Psoas muscle (tissue), 8 donors: ENCODE results near the gene VGLL4. TPM values are rescaled to one million over a fixed set of nuclear protein-coding genes. Genes with fewer than 3 reads are reported as not detected.

Experiments
- ATAC-seq, 4 donors: fragments of 200-7000 bp; cut with Tn5 transposase; one replicate each; pipeline ENCODE4 v1.9.1; 2020; ENCODE audit warnings: moderate library complexity in 3 of 4, mild to moderate bottlenecking in 2 of 4
- DNase-seq, 2 donors: peaks; one replicate each; pipeline ENCODE4 v3.0.0-alpha.2; 2020
- H3K27ac ChIP-seq: fragments of 200-600 bp; one replicate; pipeline ENCODE4 v1.8.0; 2022
- H3K27me3 ChIP-seq, 3 donors: fragments of 200-600 bp in 1 of 3; one replicate each; pipeline versions ENCODE4 v1.6.1 to v1.8.0; 2013 to 2022; ENCODE audit warnings: low read length in 2 of 3, mild to moderate bottlenecking in 2 of 3, moderate library complexity in 1 of 3; ENCODE audit not compliant: insufficient read depth in 3 of 3
- H3K36me3 ChIP-seq, 2 donors: fragments of 200-600 bp in 1 of 2; one replicate each; pipeline versions ENCODE4 v1.6.1 to v1.8.0; 2013 to 2022; ENCODE audit warnings: low read depth in 1 of 2, mild to moderate bottlenecking in 1 of 2, moderate library complexity in 1 of 2; ENCODE audit not compliant: insufficient read depth in 1 of 2
- H3K4me1 ChIP-seq: fragments of 200-600 bp; one replicate; pipeline ENCODE4 v1.8.0; 2022
- H3K4me3 ChIP-seq: fragments of 200-600 bp; one replicate; pipeline ENCODE4 v1.8.0; 2022; ENCODE audit warnings: mild to moderate bottlenecking
- H3K9me3 ChIP-seq: fragments of 200-600 bp; one replicate; pipeline ENCODE4 v1.8.0; 2022
- CTCF ChIP-seq: fragments of 200-600 bp; IDR thresholded peaks from one replicate; pipeline ENCODE4 v1.8.0; 2022; ENCODE audit warnings: antibody characterized with exemption
- WGBS, 3 donors: extraction: QIAGEN DNeasy Blood & Tissue Kit; methylation state at CpG; one replicate each; pipeline versions ENCODE4 v1.1.6 to v1.1.7; 2013; 5-methylcytosine and 5-hydroxymethylcytosine counted together
- intact Hi-C, 2 donors: fragments of 100-400 bp; cut with DNase I; formaldehyde crosslinking; loops; one replicate each; pipeline versions ENCODE4 v1.11.0 to v1.14.2; 2022
- polyA plus RNA-seq, 3 donors: library from polyadenylated mRNA; stranded (reverse); fragments of 200-250 nt; gene quantifications; one replicate each; pipeline ENCODE4 v1.2.3, GENCODE V29; 2013
- total RNA-seq, 4 donors: library from RNA; stranded (reverse); fragmentation: NEBNext Ultra II Directional in 2 of 4; extraction: Animal tissue kit (Norgen Biotek cat#: 25700) in 2 of 4; gene quantifications; one replicate each; pipeline versions ENCODE4 v1.2.1 to v1.2.4, GENCODE V29; 2021 to 2023
- donor health status: healthy with polysubstance abuse.
- donor health status: DM: no; HTN: no; CAD: no; lungs with moderate emphysema.
- donor health status: Bipolar disorder and iron deficiency.
- donor health status: healthy.
- donor health status: DM: yes; HTN: yes; CAD: no.
- donor health status: DM: no; HTN: no; CAD: no.
- donor health status: DM: no; HTN: no; CAD: no.
- donor health status: DM: yes; HTN: yes; CAD: no.

Gene VGLL4
- total and polyA plus RNA-seq, 7 donors: 8.0 to 14.8 (median 11.7) TPM

- Histone ChIP-seq H3K4me3 (peak overlapping the region; percentile 33), H3K9me3 (no peaks in the 10 kb centered on the region), H3K27ac (peak overlapping the region; percentile 57), H3K36me3 (no peaks in the 10 kb centered on the region), H3K27me3 (no peaks in the 10 kb centered on the region), H3K4me1 (peaks cover 94% of the 10 kb centered on the region)
- intact Hi-C loops: no loop called here
- DNase-seq: no peak
- no peak for ATAC-seq
- no peak for TF ChIP-seq CTCF
- WGBS, 3 donors: 70 to 75% (median 72%) methylated on average over 8 of the region's 8 CpGs
These were observed 32.9 kb downstream of the VGLL4 start for GRCh38 chr3:11610700-11611275.

- intact Hi-C loops: no loop called here
- peak overlapping the region; percentile 57 for H3K27ac ChIP-seq
- H3K36me3 ChIP-seq: no peaks in the 10 kb centered on the region
- no peaks in the 10 kb centered on the region for H3K9me3 ChIP-seq
- peak; percentile 48 to 65 (median 54) for ATAC-seq
- H3K4me1 ChIP-seq: peaks cover 91% of the 10 kb centered on the region
- H3K27me3 ChIP-seq: no peaks in the 10 kb centered on the region
- H3K4me3 ChIP-seq: peak overlapping the region; percentile 33
- DNase-seq: peak; percentile 37 to 57
- no peak for TF ChIP-seq CTCF
- 39 to 51% (median 40%) methylated on average over 23 of the region's 23 CpGs for WGBS, 3 donors
These were observed 33.6 kb downstream of the VGLL4 start for GRCh38 chr3:11610044-11610671.

- no peak for TF ChIP-seq CTCF
- H3K36me3 ChIP-seq: no peaks in the 10 kb centered on the region
- no peaks in the 10 kb centered on the region for H3K9me3 ChIP-seq
- 37 to 59% (median 51%) methylated on average over 9 of the region's 9 CpGs for WGBS, 3 donors
- DNase-seq: no peak
- H3K4me1 ChIP-seq: peaks cover 84% of the 10 kb centered on the region
- peak overlapping the region; percentile 62 for H3K27ac ChIP-seq
- H3K4me3 ChIP-seq: peak overlapping the region; percentile 33
- intact Hi-C loops: no loop called here
- no peaks in the 10 kb centered on the region for H3K27me3 ChIP-seq
- no peak for ATAC-seq
These were observed 34.2 kb downstream of the VGLL4 start for GRCh38 chr3:11609481-11609880.

GRCh38 chr3:11607816-11608215 lies 35.9 kb downstream of the VGLL4 start:
- no peaks in the 10 kb centered on the region for H3K36me3 ChIP-seq
- WGBS, 3 donors: 47 to 60% (median 55%) methylated on average over 3 of the region's 3 CpGs
- TF ChIP-seq CTCF: no peak
- peaks cover 74% of the 10 kb centered on the region for H3K4me1 ChIP-seq
- H3K27ac ChIP-seq: peak overlapping the region; percentile 62
- ATAC-seq: no peak
- DNase-seq: no peak
- intact Hi-C loops: no loop called here
- H3K4me3 ChIP-seq: no peak overlapping the region
- no peaks in the 10 kb centered on the region for H3K27me3 ChIP-seq
- H3K9me3 ChIP-seq: no peaks in the 10 kb centered on the region
